ENCODE measurements around the gene UBE2C.
A peak's percentile ranks its signal among the peaks of the same experiment; 100 is the strongest.

Gene UBE2C

GRCh38 chr20:45833030-45833882 lies 20.8 kb downstream of the UBE2C start, which contains the start of gene SNX21:
SNX21 (plus strand) TSS chr20:45833799; CDS start chr20:45833920, 121 bp downstream.
- peak; percentile 94 for DNase-seq (ENCODE audit: low spot score)
- no peak for FAIRE-seq

DNA sequence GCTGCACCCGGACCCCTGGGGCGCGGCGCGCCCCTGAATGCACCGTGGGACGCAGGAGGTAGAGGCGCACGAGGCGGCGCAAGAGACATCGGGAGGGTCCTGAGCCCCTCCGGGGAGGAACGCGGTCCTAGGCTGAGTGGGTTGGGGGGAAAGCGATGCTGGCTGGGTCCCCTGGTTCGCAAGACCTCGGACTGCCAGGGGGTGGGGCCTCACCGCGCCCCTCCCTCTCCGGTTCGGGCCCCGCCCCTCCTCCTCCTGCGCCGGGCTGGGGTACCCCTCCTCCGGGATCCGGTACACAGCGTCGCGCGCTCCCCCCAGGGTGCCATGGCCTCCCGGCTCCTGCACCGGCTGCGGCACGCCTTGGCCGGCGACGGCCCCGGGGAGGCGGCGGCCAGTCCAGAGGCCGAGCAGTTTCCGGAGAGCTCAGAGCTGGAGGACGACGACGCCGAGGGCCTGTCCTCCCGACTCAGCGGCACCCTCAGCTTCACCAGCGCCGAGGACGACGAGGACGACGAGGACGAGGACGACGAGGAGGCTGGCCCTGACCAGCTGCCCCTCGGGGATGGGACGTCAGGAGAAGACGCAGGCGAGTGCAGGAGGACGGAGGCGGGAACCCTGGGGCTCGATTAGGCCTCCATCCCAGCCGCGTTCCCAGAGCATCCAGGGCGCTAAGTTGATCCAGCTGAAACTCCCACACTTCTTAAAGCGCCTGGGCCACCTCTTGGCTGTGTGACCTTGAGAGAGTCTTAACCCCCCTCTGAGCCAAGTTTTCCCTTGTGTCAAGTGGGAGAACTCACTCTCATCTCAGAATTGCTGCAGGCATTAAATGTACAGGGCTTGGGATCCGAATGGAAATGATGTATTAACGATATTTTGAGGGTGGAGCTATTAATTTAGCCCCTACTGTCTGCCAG lies 21.7 kb downstream of the UBE2C start:
- peak; percentile 92 for DNase-seq (ENCODE audit: low spot score)
- no peak for FAIRE-seq

DNA sequence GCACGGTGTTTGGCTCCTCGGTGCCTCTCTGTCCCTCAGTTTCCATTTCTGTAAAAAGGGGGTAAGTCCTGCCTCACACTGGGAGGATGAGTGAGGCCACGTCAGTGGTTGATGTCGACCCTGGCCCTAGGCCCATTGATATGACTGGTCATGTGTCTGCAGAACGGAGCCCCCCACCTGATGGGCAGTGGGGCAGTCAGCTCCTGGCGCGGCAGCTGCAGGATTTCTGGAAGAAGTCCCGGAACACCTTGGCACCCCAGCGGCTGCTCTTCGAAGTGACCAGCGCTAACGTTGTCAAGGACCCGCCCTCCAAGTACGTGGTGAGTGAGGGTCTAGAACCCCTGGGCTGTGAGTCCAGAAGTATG lies 22.3 kb downstream of the UBE2C start:
- DNase-seq (ENCODE audit: low spot score) (no peak), FAIRE-seq (no peak)

- FAIRE-seq = no peak
- DNase-seq (ENCODE audit: low spot score) = no peak
These were observed 22.9 kb downstream of the UBE2C start for GRCh38 chr20:45835329-45835765.

GRCh38 chr20:45835825-45836224 lies 23.4 kb downstream of the UBE2C start:
- DNase-seq (ENCODE audit: low spot score) (peak; percentile 57), FAIRE-seq (no peak)

- FAIRE-seq = no peak
These were observed 24.4 kb downstream of the UBE2C start for GRCh38 chr20:45836841-45837240.

DNA sequence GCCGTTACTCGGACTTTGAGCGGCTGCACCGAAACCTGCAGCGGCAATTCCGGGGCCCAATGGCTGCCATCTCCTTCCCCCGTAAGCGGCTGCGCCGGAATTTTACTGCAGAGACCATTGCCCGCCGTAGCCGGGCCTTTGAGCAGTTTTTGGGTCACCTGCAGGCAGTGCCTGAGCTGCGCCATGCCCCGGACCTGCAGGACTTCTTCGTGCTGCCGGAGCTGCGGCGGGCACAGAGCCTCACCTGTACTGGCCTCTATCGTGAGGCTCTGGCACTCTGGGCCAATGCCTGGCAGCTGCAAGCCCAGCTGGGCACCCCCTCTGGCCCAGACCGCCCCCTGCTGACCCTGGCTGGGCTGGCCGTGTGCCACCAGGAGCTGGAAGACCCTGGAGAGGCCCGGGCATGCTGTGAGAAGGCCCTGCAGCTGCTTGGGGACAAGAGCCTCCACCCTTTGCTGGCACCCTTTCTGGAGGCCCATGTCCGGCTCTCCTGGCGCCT lies 28.3 kb downstream of the UBE2C start:
- FAIRE-seq (no peak), DNase-seq (ENCODE audit: low spot score) (no peak)

More at GRCh38 chr20:45836841-45837240, 24.4 kb downstream of the UBE2C start:
- DNase-seq (ENCODE audit: low spot score) = no peak

- no peak for DNase-seq (ENCODE audit: low spot score)
- no peak for FAIRE-seq
These were observed 29.1 kb downstream of the UBE2C start for GRCh38 chr20:45841407-45842129.

GRCh38 chr20:45842169-45842812 lies 29.8 kb downstream of the UBE2C start:
- DNase-seq (ENCODE audit: low spot score) (no peak), FAIRE-seq (no peak)

- no peak for DNase-seq (ENCODE audit: low spot score)
- FAIRE-seq = no peak
These were observed 31.1 kb downstream of the UBE2C start for GRCh38 chr20:45843506-45843905.

- DNase-seq (ENCODE audit: low spot score) = no peak
- FAIRE-seq = no peak
These were observed 33.0 kb downstream of the UBE2C start for GRCh38 chr20:45845452-45845851.

- no peak for DNase-seq (ENCODE audit: low spot score)
- no peak for FAIRE-seq
These were observed 36.0 kb downstream of the UBE2C start for GRCh38 chr20:45848421-45848820.

- DNase-seq (ENCODE audit: low spot score) (no peak), FAIRE-seq (no peak)
These were observed 36.6 kb downstream of the UBE2C start for GRCh38 chr20:45848969-45849582.

DNA sequence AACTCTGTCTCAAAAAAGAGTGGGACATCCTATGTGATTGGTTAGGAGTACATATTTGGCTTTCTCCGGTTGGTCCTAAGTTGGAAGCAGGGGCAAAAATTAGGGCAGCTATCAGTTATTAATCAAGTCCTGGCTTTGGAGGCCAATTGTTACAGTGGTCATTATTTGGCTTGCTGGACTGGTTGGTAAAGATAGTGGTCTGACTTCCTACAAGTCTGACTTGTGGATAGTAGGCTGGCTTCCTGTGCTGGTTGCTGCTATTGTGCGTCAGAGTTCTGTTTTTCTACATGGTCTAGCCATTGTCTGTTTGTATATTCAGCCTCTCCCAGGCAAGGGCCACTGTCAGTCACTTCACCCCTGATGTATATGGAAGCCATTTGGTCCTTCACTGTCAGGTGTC lies 37.8 kb downstream of the UBE2C start:
- FAIRE-seq (no peak), DNase-seq (ENCODE audit: low spot score) (no peak)

DNA sequence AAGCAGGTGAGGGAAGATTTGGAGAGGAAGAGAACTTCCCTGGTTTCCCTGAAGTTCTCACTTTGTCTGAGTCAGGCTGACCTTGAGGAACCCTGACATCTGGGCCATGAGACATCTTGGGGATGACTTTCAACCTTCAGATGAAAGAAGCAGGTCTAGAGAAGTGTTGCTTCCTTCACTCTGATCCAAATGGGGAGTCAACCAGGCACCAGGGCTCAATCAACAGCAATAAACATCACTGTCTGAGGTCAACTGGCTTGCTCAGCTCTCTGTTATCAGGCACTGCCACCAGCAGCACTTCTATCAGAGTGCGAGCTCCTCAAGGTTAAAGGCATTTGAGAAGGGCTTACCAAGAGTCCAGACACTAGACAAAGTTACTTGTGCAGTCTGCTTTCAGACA lies 38.5 kb downstream of the UBE2C start:
- FAIRE-seq (no peak), DNase-seq (ENCODE audit: low spot score) (no peak)

DNA sequence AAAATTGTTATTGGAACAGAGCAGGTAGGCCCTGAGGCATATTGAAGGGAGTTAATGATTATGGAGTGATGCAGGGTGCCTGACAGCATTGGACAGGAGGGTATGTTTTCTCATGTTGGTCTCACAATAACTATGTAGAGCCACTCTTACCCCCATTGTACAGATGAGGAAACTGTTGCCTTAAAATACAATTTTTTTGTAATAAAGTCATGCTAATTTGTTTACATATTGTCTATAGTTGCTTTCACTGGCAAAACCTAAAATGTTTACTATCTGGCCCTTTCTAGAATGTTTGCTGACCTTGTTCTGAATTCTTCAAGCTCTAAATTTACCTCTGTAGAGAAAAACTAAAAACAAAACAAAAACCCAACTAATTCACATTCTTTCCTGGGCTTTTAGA lies 39.1 kb downstream of the UBE2C start:
- no peak for FAIRE-seq
- DNase-seq (ENCODE audit: low spot score) = no peak

DNA sequence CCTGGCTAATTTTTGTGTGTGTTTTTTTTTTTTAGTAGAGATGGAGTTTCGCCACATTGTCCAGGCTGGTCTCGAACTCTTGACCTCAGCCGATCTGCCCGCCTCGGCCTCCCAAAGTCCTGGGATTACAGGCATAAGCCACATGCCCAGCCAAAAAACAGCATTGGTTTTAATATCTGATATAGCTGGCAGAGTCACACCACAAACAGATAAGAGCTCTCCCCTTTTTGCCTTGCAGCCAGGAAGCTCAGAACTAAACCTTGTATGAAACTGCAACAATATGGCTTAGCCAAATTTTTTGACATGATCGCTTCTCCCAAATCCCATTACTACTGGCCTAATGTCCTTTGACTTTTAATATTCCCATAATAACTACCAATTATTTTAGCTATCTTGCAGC lies 39.9 kb downstream of the UBE2C start:
- FAIRE-seq (no peak), DNase-seq (ENCODE audit: low spot score) (no peak)

DNA sequence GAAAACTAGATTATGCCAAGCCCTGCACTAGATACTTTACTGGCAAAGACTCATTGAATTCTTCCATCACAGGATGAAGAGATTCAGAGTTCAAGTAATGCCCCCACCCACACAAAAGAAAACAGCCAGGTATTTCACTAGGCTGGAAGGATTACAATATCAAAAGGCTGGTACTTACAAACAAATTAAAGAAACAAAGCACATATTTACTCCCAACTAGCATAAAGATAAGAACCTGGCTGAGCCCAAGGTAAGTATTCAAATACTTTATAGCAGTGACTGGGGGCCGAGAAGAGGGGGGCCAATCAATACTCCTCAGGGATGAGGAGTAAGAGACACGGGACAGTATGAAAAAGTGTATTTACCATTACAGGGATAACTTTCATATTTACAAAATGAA lies 41.0 kb downstream of the UBE2C start:
- FAIRE-seq = no peak
- no peak for DNase-seq (ENCODE audit: low spot score)

DNA sequence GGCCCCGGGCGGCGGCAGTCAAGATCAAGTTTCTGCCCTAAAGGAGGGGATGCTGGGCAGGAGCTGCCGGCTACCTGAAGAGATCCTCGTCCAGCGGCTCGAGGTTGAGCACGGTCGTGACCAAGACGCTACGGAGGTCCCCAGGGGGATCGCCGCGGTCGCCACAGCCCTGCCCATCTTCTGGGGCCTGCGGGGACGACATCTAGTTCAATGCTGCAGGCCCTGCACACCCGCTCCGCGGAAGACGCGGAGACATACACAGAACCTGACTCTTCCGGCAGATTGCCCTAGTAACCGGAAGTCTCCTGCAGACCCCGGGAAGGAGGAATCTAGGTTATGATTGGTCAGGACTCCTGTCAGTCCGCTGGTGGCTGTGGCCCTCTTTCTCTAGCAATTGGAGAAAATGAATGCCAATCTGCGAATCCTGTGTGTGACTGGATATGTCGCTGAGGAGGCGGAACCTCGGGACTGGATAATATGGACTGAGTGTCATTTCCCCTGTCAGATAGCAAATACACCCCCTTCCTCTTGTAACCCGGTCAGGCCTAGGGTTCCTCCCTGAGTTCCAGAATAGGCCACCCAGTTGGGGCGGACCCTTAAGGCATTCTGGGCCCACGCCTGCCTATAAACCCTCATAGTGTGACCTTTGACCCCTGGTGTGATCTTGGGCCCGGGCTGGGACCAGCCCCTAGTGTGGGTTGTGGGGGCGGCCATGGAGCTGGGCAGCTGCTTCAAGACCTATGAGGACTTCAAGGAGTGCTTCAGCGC lies 44.9 kb downstream of the UBE2C start, which contains the start of the genes ACOT8 and ZSWIM3:
Gene ACOT8, minus strand, starts transcription at position 279 of the 768 bp plus-strand sequence. Its CDS starts 77 bp downstream, at position 202.
Gene ZSWIM3, plus strand, starts transcription at position 501 of the 768 bp plus-strand sequence. Its CDS starts 212 bp downstream, at position 713.
- FAIRE-seq = peak; percentile 42
- DNase-seq (ENCODE audit: low spot score) = peak; percentile 100
